GM18858 (cell line): Measurements from ENCODE around the gene PACRG.

Experiments used
- ATAC-seq: cut with Tn5 transposase; IDR thresholded peaks from one replicate; pipeline ENCODE4 v1.9.1; 2021; ENCODE audit not compliant: unreplicated experiment

PACRG gene

GRCh38 chr6:162709431-162709830 is 18.3 kb upstream of the PACRG start:
- ATAC-seq = no peak

DNA sequence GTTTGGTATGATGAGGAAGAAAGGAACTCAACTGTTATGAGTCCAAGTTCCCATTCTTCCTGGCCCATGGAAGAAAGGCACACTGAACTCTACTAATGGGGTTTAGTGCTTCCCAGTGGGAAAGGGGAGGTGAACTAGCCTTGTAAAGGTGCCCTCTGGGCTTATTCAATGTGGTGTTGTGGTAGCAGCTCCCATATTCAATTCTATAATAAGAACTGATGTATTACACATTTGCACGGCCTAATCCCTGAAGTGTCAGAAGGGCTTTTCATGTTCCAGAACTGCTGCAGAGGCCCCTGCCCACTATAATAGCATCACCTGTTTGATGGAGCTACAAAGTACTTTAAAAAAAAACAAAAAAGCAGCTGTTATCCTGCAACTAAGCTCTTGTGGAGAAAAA is 17.4 kb upstream of the PACRG start:
- no peak for ATAC-seq

GRCh38 chr6:162710936-162711335 is 16.8 kb upstream of the PACRG start:
- no peak for ATAC-seq

GRCh38 chr6:162711376-162711775 is 16.4 kb upstream of the PACRG start:
- no peak for ATAC-seq

- ATAC-seq = no peak
Observed at GRCh38 chr6:162712694-162713093, 15.1 kb upstream of the PACRG start.

DNA sequence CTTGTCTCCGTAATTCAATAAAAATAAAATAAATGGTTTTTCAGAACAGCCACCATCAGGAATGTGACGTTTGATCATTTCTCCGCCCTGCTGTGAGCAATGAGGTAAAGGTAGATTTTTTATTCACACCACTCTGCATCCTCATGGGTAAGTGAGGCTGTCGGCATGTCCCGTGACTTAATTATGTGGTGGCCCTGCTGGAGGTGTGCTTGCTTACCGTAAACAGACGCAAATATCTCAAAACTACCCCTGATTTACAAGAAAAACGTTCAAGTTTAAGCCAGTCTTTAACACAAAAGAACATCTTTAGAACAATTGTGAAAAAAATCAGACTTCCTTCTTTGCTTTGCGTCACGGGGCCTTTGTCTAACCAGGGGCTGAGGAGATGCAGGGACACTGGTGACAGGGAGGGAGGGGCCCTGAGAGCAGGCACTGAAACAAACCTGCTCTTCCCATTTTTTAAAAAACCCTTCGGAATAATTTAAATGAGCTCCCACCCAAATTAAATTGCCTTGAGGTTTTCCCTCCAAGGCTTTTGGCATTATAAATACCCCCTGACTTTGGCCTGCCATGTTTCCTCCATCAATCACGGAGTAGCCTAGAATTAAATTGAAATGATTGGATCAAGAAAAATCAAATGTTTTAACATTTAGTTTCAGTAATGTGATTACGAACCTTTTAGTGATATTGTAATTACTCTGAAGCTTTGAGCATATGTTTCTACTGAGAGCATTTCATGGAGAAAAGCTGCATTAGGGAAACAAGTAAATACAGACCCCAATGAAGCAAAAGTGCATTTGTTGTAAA is 13.6 kb upstream of the PACRG start:
- ATAC-seq = no peak

DNA sequence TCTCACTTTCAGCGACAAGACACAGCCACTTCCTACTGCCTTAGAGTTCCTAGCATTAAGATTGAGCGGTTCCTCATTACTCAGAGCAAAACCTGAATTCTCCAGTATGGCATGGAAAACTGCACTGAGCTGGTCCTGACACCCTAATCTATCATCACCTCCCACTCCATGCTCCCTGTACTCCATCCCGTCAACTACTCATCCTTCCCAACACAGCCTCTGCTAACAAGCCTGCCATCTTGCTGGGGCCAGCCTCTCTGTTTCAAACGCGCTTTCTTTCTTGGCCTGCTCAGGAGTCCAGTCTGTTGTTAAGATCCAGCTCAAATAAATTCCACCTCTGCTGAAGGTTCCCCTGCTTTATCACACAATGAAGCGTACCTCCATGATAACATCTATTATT is 12.2 kb upstream of the PACRG start:
- no peak for ATAC-seq

GRCh38 chr6:162719528-162719927 is 8.2 kb upstream of the PACRG start:
- no peak for ATAC-seq

DNA sequence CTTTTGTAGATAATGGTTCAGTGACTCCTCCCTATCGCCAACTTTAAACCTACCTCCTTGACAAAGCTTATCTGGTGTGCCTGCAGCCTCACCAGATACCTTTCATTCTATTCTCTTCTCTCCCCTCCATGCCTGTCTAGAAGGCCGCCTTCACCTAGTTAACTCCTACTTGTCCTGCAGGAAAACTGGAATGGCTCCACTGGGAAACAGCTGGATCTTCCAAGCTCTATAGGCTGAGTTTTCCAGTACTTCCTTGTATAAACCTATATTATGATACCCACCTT is 6.4 kb upstream of the PACRG start:
- ATAC-seq = no peak

DNA sequence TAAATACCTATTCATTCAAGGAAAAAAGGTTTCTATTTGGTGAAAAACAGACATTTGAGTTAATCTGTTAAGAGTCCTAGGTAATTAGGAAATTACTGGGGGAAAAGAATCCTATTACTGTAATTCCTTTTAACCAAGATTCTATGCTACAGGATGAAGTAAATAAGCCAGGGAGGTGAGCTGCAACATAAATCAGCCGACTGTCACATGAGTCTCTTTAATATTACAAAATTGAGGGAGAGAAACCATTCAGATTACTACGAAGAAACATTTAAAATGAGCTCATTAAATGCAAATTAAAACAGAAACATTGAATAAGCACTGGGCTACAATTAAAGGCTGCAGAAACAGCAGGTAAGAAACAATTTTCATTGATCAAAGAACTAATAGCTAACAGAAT is 5.5 kb upstream of the PACRG start:
- ATAC-seq = no peak

- ATAC-seq = no peak
Observed at GRCh38 chr6:162722633-162723032, 5.1 kb upstream of the PACRG start.

DNA sequence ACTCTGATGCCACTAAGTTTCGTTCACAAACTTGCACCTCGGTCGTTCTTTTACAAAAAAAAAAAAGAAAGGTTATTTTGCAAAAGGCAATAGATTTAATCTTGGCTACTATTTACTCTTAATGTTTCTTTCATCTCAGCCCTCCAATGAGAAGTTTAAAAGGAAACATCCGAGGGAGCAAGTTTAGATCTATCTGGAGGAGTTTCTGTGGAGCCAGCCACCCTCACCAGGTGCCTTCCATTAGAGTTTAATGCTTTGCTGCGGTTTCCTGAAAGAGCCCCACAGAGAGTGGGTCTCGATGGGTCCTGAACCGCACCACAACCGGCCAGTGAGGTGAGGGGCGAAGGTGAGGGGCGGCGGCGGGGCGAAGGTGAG is 840 bp upstream of the PACRG start:
- no peak for ATAC-seq

DNA sequence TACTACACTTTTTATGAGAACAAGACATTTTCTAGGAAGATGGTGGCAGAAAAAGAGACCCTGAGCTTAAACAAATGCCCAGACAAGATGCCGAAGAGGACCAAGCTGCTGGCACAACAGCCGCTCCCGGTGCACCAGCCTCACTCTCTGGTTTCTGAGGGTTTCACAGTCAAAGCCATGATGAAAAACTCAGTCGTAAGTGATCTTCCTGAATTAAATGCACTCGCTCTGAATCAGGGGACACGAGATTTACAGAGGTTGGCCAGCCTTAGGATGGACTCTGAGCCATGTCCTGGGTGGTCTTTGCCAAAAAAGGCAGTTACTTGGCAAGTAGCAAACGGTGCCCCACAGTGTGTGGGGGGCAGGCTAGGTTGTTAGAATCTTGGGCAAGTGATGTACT is 423 bp downstream of the PACRG start:
- ATAC-seq = no peak

- no peak for ATAC-seq
Observed at GRCh38 chr6:162728706-162729105, 932 bp downstream of the PACRG start.

- no peak for ATAC-seq
Observed at GRCh38 chr6:162730502-162730901, 2.7 kb downstream of the PACRG start.

DNA sequence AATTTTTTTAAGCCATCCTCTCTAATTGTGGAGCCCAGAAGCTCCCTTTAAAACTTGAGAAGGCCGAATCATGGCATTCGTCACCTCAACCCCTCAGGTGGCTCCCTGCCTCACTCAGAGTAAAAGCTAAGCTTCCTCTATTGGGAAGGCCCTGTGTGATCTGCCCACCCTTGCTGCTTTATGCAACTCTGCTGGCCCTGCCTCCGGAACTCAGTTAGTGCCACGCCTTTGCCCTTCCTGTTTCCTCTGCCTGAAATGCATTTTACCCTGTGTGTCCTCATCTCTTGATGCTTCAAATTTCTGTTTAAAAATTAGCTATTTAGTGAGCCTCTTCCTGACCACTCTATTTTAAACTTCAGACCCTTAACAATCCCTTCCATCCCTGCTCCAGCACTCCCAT is 5.7 kb downstream of the PACRG start:
- no peak for ATAC-seq

DNA sequence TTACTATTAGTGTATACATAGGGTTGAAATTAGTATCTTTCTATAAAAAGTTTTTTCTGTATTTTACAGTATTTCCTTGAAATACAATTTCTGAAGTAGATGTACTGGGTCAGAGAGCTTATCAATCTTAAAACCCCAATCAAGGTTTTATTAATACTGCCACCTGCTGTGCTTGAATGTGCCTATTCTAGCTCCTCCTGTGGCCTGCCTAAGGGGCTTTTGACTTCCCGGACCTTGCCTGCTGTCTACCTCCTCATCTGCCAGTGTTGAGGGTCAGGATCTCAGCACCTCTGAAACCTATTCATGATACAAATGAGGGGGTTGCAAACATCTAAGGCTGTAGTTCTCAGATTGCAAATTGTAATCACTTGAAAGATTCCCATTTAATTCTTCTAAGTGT is 9.2 kb downstream of the PACRG start:
- no peak for ATAC-seq

- no peak for ATAC-seq
Observed at GRCh38 chr6:162750776-162751175, 23.0 kb downstream of the PACRG start.

GRCh38 chr6:162751211-162751859 is 23.6 kb downstream of the PACRG start:
- ATAC-seq = no peak

- ATAC-seq = no peak
Observed at GRCh38 chr6:162753775-162754174, 26.0 kb downstream of the PACRG start.

GRCh38 chr6:162770136-162770535 is 42.4 kb downstream of the PACRG start:
- no peak for ATAC-seq

- no peak for ATAC-seq
Observed at GRCh38 chr6:162770955-162771354, 43.2 kb downstream of the PACRG start.

DNA sequence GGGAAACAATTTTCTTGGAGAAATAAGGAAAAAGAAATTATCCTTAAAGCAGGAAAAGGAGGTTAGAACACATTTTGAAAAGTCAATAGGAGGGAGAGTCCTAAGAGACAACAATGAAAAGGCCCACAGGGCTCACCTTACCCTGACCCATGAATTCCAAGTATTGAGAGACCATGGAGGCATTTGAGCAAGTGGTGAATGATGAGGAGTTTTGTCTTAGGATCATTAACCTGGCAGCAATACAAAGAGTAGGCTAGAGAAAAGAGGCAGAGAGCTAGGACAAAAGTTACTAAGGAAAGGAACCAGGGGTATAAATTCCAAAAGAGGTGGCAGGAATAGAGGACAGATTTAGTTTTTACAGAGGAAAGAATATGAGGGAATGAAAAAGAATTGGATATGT is 44.7 kb downstream of the PACRG start:
- no peak for ATAC-seq
